Measurements from ENCODE around the gene CRACDL.

Gene CRACDL

DNA sequence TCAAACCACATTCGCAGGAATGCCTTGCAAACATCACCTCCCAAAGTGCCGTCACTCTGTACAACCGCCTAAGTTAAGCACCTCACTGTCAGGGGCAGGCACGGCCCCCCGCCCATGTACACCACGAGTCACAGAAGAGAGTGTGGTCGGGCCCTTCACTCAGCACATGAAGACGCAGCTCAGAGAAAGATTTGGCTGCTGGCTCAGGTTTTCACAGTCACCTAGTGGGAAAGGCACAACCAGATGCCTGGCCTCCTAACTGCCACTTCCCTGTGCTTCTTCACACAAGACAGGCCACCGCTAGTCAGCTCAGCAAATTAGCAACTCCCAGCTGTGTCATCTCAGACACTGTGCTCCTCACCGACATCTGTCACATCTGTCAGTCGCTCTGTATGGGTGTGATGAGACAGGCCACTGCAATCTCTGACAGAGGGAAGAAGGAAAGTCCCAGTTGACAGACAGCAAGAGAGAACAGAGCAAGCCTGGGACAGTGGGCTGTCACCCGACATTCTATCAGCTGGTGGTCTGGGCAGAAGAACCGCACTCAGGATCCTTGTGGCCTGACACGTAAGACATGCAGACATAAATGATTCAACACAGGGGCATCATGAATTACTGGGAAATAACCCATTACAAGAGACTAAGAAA lies 60.8 kb downstream of the CRACDL start:
- no peaks in the 10 kb centered on the region for H3K9me3 ChIP-seq (ENCODE audit: control insufficient read depth, insufficient read depth, low read length)
- H3K27me3 ChIP-seq (ENCODE audit: control insufficient read depth, low read length) = peaks cover 19% of the 10 kb centered on the region; the same call in 1 of the 2 replicates
- no peaks in the 10 kb centered on the region for H3K36me3 ChIP-seq (ENCODE audit: control insufficient read depth, low read length)
- no peak overlapping the region for H3K27ac ChIP-seq (ENCODE audit: low read depth, low read length)
- H3F3A ChIP-seq (ENCODE audit: control insufficient read depth, insufficient read depth) = no peaks in the 10 kb centered on the region
- no peaks in the 10 kb centered on the region for H3K4me1 ChIP-seq (ENCODE audit: control insufficient read depth, low read length)
- no peaks in the 10 kb centered on the region for H4K20me1 ChIP-seq (ENCODE audit: control insufficient read depth, insufficient read depth, low read depth, low read length)
- no peak overlapping the region for H3K4me2 ChIP-seq (ENCODE audit: low read length)
- no peak overlapping the region for H3K4me3 ChIP-seq (ENCODE audit: low read length)
- H3K79me2 ChIP-seq (ENCODE audit: control insufficient read depth, low read length) = no peaks in the 10 kb centered on the region
- TF ChIP-seq, protein P1, sequence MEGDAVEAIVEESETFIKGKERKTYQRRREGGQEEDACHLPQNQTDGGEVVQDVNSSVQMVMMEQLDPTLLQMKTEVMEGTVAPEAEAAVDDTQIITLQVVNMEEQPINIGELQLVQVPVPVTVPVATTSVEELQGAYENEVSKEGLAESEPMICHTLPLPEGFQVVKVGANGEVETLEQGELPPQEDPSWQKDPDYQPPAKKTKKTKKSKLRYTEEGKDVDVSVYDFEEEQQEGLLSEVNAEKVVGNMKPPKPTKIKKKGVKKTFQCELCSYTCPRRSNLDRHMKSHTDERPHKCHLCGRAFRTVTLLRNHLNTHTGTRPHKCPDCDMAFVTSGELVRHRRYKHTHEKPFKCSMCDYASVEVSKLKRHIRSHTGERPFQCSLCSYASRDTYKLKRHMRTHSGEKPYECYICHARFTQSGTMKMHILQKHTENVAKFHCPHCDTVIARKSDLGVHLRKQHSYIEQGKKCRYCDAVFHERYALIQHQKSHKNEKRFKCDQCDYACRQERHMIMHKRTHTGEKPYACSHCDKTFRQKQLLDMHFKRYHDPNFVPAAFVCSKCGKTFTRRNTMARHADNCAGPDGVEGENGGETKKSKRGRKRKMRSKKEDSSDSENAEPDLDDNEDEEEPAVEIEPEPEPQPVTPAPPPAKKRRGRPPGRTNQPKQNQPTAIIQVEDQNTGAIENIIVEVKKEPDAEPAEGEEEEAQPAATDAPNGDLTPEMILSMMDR (IDR thresholded peaks at IDR 0.05; ENCODE audit: low read depth, low read length, poor library complexity, severe bottlenecking) = no peak
- no peak for TF ChIP-seq EZH2phosphoT487 (IDR thresholded peaks at IDR 0.05; ENCODE audit: borderline replicate concordance, low read length)
- H3K9me2 ChIP-seq (replicated peaks; ENCODE audit: control insufficient read depth, low read length) = no peaks in the 10 kb centered on the region

- Histone ChIP-seq H3K36me3 (ENCODE audit: control insufficient read depth, low read length) (no peaks in the 10 kb centered on the region), H3K27ac (ENCODE audit: low read depth, low read length) (no peak overlapping the region), H3K4me1 (ENCODE audit: control insufficient read depth, low read length) (no peaks in the 10 kb centered on the region), H3F3A (ENCODE audit: control insufficient read depth, insufficient read depth) (no peaks in the 10 kb centered on the region), H3K27me3 (ENCODE audit: control insufficient read depth, low read length) (peaks cover 19% of the 10 kb centered on the region; the same call in 1 of the 2 replicates), H3K4me3 (ENCODE audit: low read length) (no peak overlapping the region), H3K9me2 (replicated peaks; ENCODE audit: control insufficient read depth, low read length) (no peaks in the 10 kb centered on the region), H3K4me2 (ENCODE audit: low read length) (no peak overlapping the region), H3K9me3 (ENCODE audit: control insufficient read depth, insufficient read depth, low read length) (no peaks in the 10 kb centered on the region), H4K20me1 (ENCODE audit: control insufficient read depth, insufficient read depth, low read depth, low read length) (no peaks in the 10 kb centered on the region), H3K79me2 (ENCODE audit: control insufficient read depth, low read length) (no peaks in the 10 kb centered on the region)
- no peak for TF ChIP-seq EZH2phosphoT487 (IDR thresholded peaks at IDR 0.05; ENCODE audit: borderline replicate concordance, low read length)
- TF ChIP-seq, protein P1 (IDR thresholded peaks at IDR 0.05; ENCODE audit: low read depth, low read length, poor library complexity, severe bottlenecking) = no peak
Observed at GRCh38 chr2:98874186-98874689, 61.8 kb downstream of the CRACDL start.

DNA sequence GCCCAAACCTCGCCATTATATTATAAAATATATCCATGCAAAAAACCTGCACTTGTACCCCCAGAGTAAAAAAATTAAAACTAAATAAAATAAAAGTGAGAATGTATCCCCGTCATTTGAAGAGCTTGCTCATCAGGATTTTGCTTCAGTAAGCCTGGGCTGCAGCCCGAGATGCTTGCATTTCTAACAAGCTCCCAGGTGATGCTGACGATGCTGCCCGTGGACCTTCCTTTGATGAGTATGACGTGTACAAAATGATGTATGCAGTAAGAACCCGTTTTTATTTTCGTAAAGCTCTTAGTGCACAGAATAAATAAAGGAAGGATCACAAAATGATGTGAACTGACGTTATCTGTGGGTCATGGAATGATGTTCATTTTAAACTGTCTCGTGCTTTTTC lies 63.5 kb downstream of the CRACDL start:
- no peaks in the 10 kb centered on the region for H3K36me3 ChIP-seq (ENCODE audit: control insufficient read depth, low read length)
- H3K9me3 ChIP-seq (ENCODE audit: control insufficient read depth, insufficient read depth, low read length) = no peaks in the 10 kb centered on the region
- no peaks in the 10 kb centered on the region for H4K20me1 ChIP-seq (ENCODE audit: control insufficient read depth, insufficient read depth, low read depth, low read length)
- H3K4me1 ChIP-seq (ENCODE audit: control insufficient read depth, low read length) = no peaks in the 10 kb centered on the region
- no peaks in the 10 kb centered on the region for H3K79me2 ChIP-seq (ENCODE audit: control insufficient read depth, low read length)
- H3K4me2 ChIP-seq (ENCODE audit: low read length) = no peak overlapping the region
- no peaks in the 10 kb centered on the region for H3K9me2 ChIP-seq (replicated peaks; ENCODE audit: control insufficient read depth, low read length)
- H3K27ac ChIP-seq (ENCODE audit: low read depth, low read length) = no peak overlapping the region
- no peak overlapping the region for H3K4me3 ChIP-seq (ENCODE audit: low read length)
- no peaks in the 10 kb centered on the region for H3F3A ChIP-seq (ENCODE audit: control insufficient read depth, insufficient read depth)
- H3K27me3 ChIP-seq (ENCODE audit: control insufficient read depth, low read length) = peaks cover 15% of the 10 kb centered on the region; the same call in 1 of the 2 replicates
- TF ChIP-seq, protein P1 (IDR thresholded peaks at IDR 0.05; ENCODE audit: low read depth, low read length, poor library complexity, severe bottlenecking) = no peak
- no peak for TF ChIP-seq EZH2phosphoT487 (IDR thresholded peaks at IDR 0.05; ENCODE audit: borderline replicate concordance, low read length)

All from DOHH2 (cell line).